Body of pancreas (tissue), 4 donors: ENCODE measurements around the gene PLEKHG3.

Source experiments
- POLR2A ChIP-seq, 3 donors: fragments of 450-650 bp; IDR thresholded peaks; one replicate each; pipeline ENCODE4 v1.6.1; 2016; ENCODE audit warnings: antibody characterized with exemption in 3 of 3, mild to moderate bottlenecking in 2 of 3
- TF ChIP-seq, protein P1 (sequence below), 7 experiments: fragments of 450-650 bp in 4 of 7; fragments of 200-600 bp in 3 of 7; sonication (generic) in 3 of 7; IDR thresholded peaks; one replicate each; pipeline ENCODE4 v1.5.1; 2016 to 2019; ENCODE audit warnings: antibody characterized with exemption in 7 of 7

DNA sequence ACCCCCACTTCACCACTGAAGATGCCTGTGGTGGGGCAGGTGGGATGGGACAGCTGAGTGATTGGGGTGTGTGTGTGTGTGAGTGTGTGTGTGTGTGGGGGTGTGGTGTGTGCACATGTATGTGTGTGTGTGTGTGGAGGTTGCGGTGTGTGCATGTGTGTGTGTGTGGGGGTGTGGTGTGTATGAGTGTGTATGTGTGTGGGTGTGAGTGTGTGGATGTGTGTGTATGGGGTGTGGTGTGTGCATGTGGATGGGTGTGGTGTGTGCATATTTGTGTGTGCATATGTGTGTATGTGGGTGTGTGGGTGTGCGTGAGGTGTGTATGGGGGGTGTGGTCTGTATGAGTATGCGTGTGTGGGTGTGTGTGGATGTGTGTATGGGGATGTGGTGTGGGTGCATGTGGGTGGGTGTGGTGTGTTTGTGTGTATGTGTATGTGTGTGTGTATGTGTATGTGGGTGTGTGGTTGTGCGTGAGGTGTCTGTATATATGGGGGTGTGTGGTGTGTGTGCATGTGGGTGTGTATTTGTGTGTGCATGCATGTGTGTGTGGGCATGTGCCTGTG is 61.6 kb downstream of the PLEKHG3 start:
- TF ChIP-seq, protein P1, sequence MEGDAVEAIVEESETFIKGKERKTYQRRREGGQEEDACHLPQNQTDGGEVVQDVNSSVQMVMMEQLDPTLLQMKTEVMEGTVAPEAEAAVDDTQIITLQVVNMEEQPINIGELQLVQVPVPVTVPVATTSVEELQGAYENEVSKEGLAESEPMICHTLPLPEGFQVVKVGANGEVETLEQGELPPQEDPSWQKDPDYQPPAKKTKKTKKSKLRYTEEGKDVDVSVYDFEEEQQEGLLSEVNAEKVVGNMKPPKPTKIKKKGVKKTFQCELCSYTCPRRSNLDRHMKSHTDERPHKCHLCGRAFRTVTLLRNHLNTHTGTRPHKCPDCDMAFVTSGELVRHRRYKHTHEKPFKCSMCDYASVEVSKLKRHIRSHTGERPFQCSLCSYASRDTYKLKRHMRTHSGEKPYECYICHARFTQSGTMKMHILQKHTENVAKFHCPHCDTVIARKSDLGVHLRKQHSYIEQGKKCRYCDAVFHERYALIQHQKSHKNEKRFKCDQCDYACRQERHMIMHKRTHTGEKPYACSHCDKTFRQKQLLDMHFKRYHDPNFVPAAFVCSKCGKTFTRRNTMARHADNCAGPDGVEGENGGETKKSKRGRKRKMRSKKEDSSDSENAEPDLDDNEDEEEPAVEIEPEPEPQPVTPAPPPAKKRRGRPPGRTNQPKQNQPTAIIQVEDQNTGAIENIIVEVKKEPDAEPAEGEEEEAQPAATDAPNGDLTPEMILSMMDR (IDR thresholded peaks at IDR 0.05): peak in 1 of 7 experiments; percentile 7
- no peak for TF ChIP-seq POLR2A (IDR thresholded peaks at IDR 0.05)
